ENCODE measurements around the gene MROH2B.

GRCh38 chr5:40986666-40987065, 84.5 kb downstream of the MROH2B start:
- TF ChIP-seq EZH2 (IDR thresholded peaks at IDR 0.05) (no peak), EZH2phosphoT487 (IDR thresholded peaks at IDR 0.05; ENCODE audit: borderline replicate concordance) (no peak), CTCF (IDR thresholded peaks at IDR 0.05 in 2 of 3, conservative IDR thresholded peaks at IDR 0.05 in 1 of 3; ENCODE audit: borderline replicate concordance in 1 of 3, insufficient read depth in 1 of 3, low read depth in 2 of 3, low read length in 2 of 3) (no peak), SRF (IDR thresholded peaks at IDR 0.05; ENCODE audit: low read depth) (no peak)

Measured in HCT116 (cell line).